T1000 (cell line): ENCODE results near the gene CDC42EP4.
A peak's percentile ranks its signal among the peaks of the same experiment; 100 is the strongest.

Experiments
- DNase-seq: peaks from one replicate; lab custom pipeline; 2025; ENCODE audit warnings: mixed read lengths; lab: John Stamatoyannopoulos, UW

Gene CDC42EP4

GRCh38 chr17:73300392-73300791 lies 11.4 kb downstream of the CDC42EP4 start:
- no peak for DNase-seq

- no peak for DNase-seq
Measured at GRCh38 chr17:73297934-73298861, 13.6 kb downstream of the CDC42EP4 start.

- DNase-seq = peak; percentile 32
Measured at GRCh38 chr17:73293480-73293911, 18.3 kb downstream of the CDC42EP4 start.

- no peak for DNase-seq
Measured at GRCh38 chr17:73293031-73293430, 18.8 kb downstream of the CDC42EP4 start.

GRCh38 chr17:73292031-73292531 lies 19.7 kb downstream of the CDC42EP4 start:
- DNase-seq = peak; percentile 55

- peak; percentile 82 for DNase-seq
Measured at GRCh38 chr17:73291260-73291801, 20.5 kb downstream of the CDC42EP4 start.

GRCh38 chr17:73290399-73291259 lies 21.2 kb downstream of the CDC42EP4 start:
- DNase-seq = no peak

GRCh38 chr17:73289549-73290254 lies 22.1 kb downstream of the CDC42EP4 start:
- no peak for DNase-seq

- no peak for DNase-seq
Measured at GRCh38 chr17:73288534-73289302, 23.1 kb downstream of the CDC42EP4 start.

- DNase-seq = no peak
Measured at GRCh38 chr17:73286863-73287296, 24.9 kb downstream of the CDC42EP4 start.

- no peak for DNase-seq
Measured at GRCh38 chr17:73285916-73286862, 25.6 kb downstream of the CDC42EP4 start.

- DNase-seq = no peak
Measured at GRCh38 chr17:73285603-73285908, 26.2 kb downstream of the CDC42EP4 start.

GRCh38 chr17:73284906-73285602 lies 26.7 kb downstream of the CDC42EP4 start:
- DNase-seq = no peak

- no peak for DNase-seq
Measured at GRCh38 chr17:73284354-73284753, 27.4 kb downstream of the CDC42EP4 start.

- DNase-seq = no peak
Measured at GRCh38 chr17:73283841-73284282, 27.9 kb downstream of the CDC42EP4 start.

GRCh38 chr17:73283250-73283649 lies 28.6 kb downstream of the CDC42EP4 start:
- DNase-seq = no peak

GRCh38 chr17:73282629-73283028 lies 29.2 kb downstream of the CDC42EP4 start:
- DNase-seq = no peak

- no peak for DNase-seq
Measured at GRCh38 chr17:73281928-73282327, 29.9 kb downstream of the CDC42EP4 start.

GRCh38 chr17:73280191-73280590 lies 31.6 kb downstream of the CDC42EP4 start:
- DNase-seq = no peak
